Naive thymus-derived CD8-positive, alpha-beta T cell (primary cell): ENCODE measurements around the gene THEM5. TPM values are rescaled to one million over a fixed set of nuclear protein-coding genes. Genes with fewer than 3 reads are reported as not detected.
"Not testable (repeated sequence)": the region's sequence is repeated elsewhere in the genome, so short reads cannot be mapped to it uniquely, and the experiment has no call there.

ENCODE experiments used
- ATAC-seq, 2 donors: fragments of 150-1000 bp; cut with Tn5 transposase in 1 of 2; sonication (Bioruptor Pico), chemical (Tn5 transposase) in 1 of 2; 1 replicate in 1 of 2; 2 replicates in 1 of 2; pipeline ENCODE4 v1.10.0; 2021; ENCODE audit warnings: mild to moderate bottlenecking in 2 of 2, moderate library complexity in 2 of 2
- POLR2A ChIA-PET: fragments of 350-600 bp; sonication (Branson Sonifier 250); formaldehyde crosslinking; loops from one replicate; lab custom pipeline; 2021; ENCODE audit warnings: antibody characterized with exemption; lab: Charles Lee
- DNase-seq, 10 donors: peaks; one replicate each; pipeline versions ENCODE4 v3.0.0 to v3.0.0-alpha.2; 2020 to 2022
- H3K27ac Mint-ChIP-seq, 10 donors: one replicate each; pipeline ENCODE4 v1.8.0; 2020 to 2022; ENCODE audit warnings: mild to moderate bottlenecking in 10 of 10, mixed read lengths in 10 of 10, moderate library complexity in 4 of 10, inconsistent platforms in 1 of 10
- H3K27me3 Mint-ChIP-seq, 5 donors: one replicate each; pipeline ENCODE4 v1.8.0; 2021 to 2022; ENCODE audit warnings: mixed read lengths in 5 of 5
- H3K36me3 Mint-ChIP-seq, 3 donors: one replicate each; pipeline ENCODE4 v1.8.0; 2020 to 2022; ENCODE audit warnings: mixed read lengths in 3 of 3, mild to moderate bottlenecking in 2 of 3, inconsistent platforms in 1 of 3
- H3K4me1 Mint-ChIP-seq, 4 donors: one replicate each; pipeline ENCODE4 v1.8.0; 2021 to 2022; ENCODE audit warnings: mixed read lengths in 4 of 4
- H3K4me3 Mint-ChIP-seq, 10 donors: one replicate each; pipeline ENCODE4 v1.8.0; 2020 to 2022; ENCODE audit warnings: mild to moderate bottlenecking in 10 of 10, mixed read lengths in 10 of 10, moderate library complexity in 6 of 10, inconsistent platforms in 1 of 10
- H3K9me3 Mint-ChIP-seq, 9 donors: one replicate each; pipeline ENCODE4 v1.8.0; 2020 to 2022; ENCODE audit warnings: mixed read lengths in 9 of 9, mild to moderate bottlenecking in 3 of 9, inconsistent platforms in 1 of 9, moderate library complexity in 1 of 9
- polyA plus RNA-seq, 3 donors: library from polyadenylated mRNA; unstranded; fragments of 300-500 nt; fragmentation: Illumina TruSeq; gene quantifications; one replicate each; pipeline ENCODE4 v1.2.3, GENCODE V29; 2021
- total RNA-seq, 8 experiments: library from RNA in 2 of 8; stranded (reverse) in 2 of 8; gene quantifications; one replicate each; pipeline ENCODE4 v1.2.3 and lab custom pipeline; 2021 to 2026

THEM5 gene
- total RNA-seq (not detected), polyA plus RNA-seq (not detected), total RNA-seq (lab: John Stamatoyannopoulos, UW) (0 to 0.07 (median 0) reads per million in 6 experiments)

DNA sequence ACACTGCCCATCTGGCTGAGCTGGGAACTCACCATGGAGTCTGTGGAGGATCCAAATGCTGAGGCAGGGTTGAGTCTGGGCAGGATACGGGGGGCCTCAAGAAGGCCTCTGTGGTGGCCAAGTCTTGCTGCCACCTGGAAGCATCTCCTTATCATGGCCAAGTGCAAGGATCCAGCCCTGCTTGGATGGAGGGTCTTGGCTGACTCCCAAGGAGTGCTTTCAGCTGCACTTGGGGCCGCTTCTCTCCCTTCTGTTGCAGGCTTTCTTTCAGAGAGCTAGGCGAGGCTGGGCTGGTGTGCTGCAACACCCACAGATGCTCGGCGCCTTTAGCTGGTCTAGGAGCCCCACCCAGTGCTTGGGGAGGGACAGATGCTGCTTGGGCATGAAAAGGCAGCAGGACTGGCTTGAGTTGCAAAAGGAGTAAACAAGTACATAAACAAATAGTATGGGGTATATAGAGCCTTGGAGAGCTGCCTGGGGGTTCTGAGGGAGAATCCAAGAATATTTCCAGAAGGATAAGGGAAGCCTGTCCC lies at the start of gene THEM5:
THEM5 (minus strand) TSS at position 302 of the 533 bp plus-strand sequence; CDS start at position 155, 147 bp downstream.
- POLR2A ChIA-PET: interaction anchor here (0.7 kb wide), 1 partner anchor 148 kb away, joined by 7 read pairs; no protein-coding TSS in a partner anchor
- Mint-ChIP-seq H3K4me1 (peaks cover 0 to 8% (median 1%) of the 10 kb centered on the region in 4 donors), H3K27ac (peak within 1 kb of the TSS in 2 of 10 donors; percentile 18 to 39), H3K36me3 (no peaks in the 10 kb centered on the region), H3K27me3 (peaks cover 0 to 2% (median 0%) of the 10 kb centered on the region in 5 donors), H3K4me3 (no peak within 1 kb of the TSS), H3K9me3 (no peaks in the 10 kb centered on the region)
- ATAC-seq (peak in 1 of 2 donors; percentile 51), DNase-seq (peak in 1 of 10 donors; percentile 23)

- H3K27me3 Mint-ChIP-seq: no peaks in the 10 kb centered on the region
- peaks cover 26 to 50% (median 40%) of the 10 kb centered on the region in 3 donors for H3K36me3 Mint-ChIP-seq
- peak overlapping the region in 1 of 10 donors; percentile 7 for H3K4me3 Mint-ChIP-seq
- H3K4me1 Mint-ChIP-seq: peaks cover 46 to 83% (median 75%) of the 10 kb centered on the region in 4 donors
- H3K27ac Mint-ChIP-seq: peak overlapping the region in 6 of 10 donors; percentile 4 to 96 (median 42)
- peaks cover 6 to 52% (median 24%) of the 10 kb centered on the region in 9 donors for H3K9me3 Mint-ChIP-seq
- POLR2A ChIA-PET: interaction anchor here (0.7 kb wide), 1 partner anchor 80 kb away, joined by 3 read pairs; no protein-coding TSS in a partner anchor
- no peak for ATAC-seq
- DNase-seq: no peak
These were observed 49.3 kb upstream of the THEM5 start for GRCh38 chr1:151902858-151903257.

DNA sequence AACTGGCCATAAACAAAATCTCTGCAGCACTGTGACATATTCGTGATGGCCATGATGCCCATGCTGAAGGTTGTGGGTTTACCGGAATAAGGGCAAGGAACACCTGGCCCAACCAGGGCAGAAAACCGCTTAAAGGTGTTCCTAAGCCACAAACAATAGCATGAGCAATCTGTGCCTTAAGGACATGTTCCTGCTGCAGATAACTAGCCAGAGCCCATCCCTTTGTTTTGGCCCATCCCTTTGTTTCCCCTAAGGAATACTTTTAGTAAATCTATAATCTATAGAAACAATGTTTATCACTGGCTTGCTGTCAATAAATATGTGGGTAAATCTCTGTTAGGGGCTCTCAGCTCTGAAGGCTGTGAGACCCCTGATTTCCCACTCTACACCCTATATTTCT lies 47.3 kb upstream of the THEM5 start:
- H3K27me3 Mint-ChIP-seq, DNase-seq, ATAC-seq: not testable (repeated sequence)
- H3K36me3 Mint-ChIP-seq: peaks cover 18 to 37% (median 37%) of the 10 kb centered on the region in 3 donors
- H3K4me3 Mint-ChIP-seq: peak overlapping the region in 4 of 10 donors; percentile 28 to 77 (median 46)
- H3K27ac Mint-ChIP-seq: peak overlapping the region in 8 of 10 donors; percentile 29 to 97 (median 76)
- peaks cover 6 to 46% (median 24%) of the 10 kb centered on the region in 9 donors for H3K9me3 Mint-ChIP-seq
- POLR2A ChIA-PET: interaction anchor here (11.8 kb wide), 1 partner anchor 8 kb away, joined by 189 read pairs; the partner anchor contains the start of gene THEM4
- H3K4me1 Mint-ChIP-seq: peaks cover 55 to 82% (median 80%) of the 10 kb centered on the region in 4 donors

GRCh38 chr1:151898519-151898991 lies 45.0 kb upstream of the THEM5 start:
- Mint-ChIP-seq H3K27me3 (no peaks in the 10 kb centered on the region), H3K4me3 (peak overlapping the region; percentile 71 to 87 (median 80)), H3K36me3 (peaks cover 25 to 55% (median 46%) of the 10 kb centered on the region in 3 donors), H3K27ac (peak overlapping the region; percentile 93 to 98 (median 96)), H3K9me3 (peaks cover 6 to 41% (median 24%) of the 10 kb centered on the region in 9 donors), H3K4me1 (peaks cover 44 to 73% (median 67%) of the 10 kb centered on the region in 4 donors)
- DNase-seq: peak; percentile 10 to 84 (median 64)
- POLR2A ChIA-PET: interaction anchor here (0.7 to 11.8 kb wide), 13 partner anchors 10 to 149 kb away, joined by 3 to 189 read pairs (median 5); partner anchors contain the start of genes MRPL9, S100A10 and THEM4
- ATAC-seq: peak; percentile 88 to 94

GRCh38 chr1:151897991-151898431 lies 44.5 kb upstream of the THEM5 start:
- Mint-ChIP-seq H3K4me3 (peak overlapping the region; percentile 71 to 87 (median 80)), H3K36me3 (peaks cover 27 to 58% (median 50%) of the 10 kb centered on the region in 3 donors), H3K27ac (peak overlapping the region; percentile 93 to 98 (median 96)), H3K27me3 (no peaks in the 10 kb centered on the region), H3K4me1 (peaks cover 42 to 73% (median 68%) of the 10 kb centered on the region in 4 donors), H3K9me3 (peaks cover 6 to 41% (median 21%) of the 10 kb centered on the region in 9 donors)
- DNase-seq: peak in 2 of 10 donors; percentile 2 to 11
- POLR2A ChIA-PET: interaction anchor here (0.7 to 11.8 kb wide), 13 partner anchors 10 to 149 kb away, joined by 3 to 189 read pairs (median 4); partner anchors contain the start of genes C2CD4D, MRPL9, S100A10 and THEM4
- peak; percentile 6 to 17 for ATAC-seq

DNA sequence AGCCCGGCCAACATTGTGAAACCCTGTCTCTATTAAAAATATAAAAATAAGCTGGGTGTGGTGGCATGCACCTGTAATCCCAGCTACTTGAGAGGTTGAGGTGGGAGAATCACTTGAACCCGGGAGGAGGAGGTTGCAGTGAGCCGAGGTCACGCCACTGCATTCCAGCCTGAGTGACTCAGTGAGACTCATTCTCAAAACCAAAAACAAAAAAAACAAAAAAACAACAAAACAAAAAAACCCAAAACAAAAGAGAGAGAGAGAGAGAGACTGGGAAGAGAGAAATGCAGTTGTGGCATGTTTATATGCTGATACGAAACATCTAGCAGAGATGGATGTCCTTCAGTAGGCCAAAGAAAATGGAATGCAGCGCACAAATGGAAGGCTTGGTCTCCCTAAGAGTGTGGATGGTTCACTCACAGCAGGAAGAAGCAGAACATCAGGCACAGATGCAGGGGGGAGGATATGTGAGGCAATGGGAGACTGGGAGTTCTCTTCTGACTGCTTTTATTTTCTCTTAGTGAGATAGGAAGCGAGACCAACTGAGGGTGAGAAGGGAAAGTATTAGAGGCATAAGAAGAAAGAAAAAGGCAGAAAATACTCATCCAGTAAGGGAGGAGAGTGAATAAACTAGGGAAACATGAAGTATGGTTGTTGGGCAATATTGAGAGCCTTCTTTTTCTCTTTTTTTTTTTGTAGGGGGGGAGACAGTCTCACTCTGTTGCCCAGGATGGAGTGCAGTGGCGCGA lies 39.8 kb upstream of the THEM5 start:
- Mint-ChIP-seq H3K27ac (peak overlapping the region in 9 of 10 donors; percentile 40 to 95 (median 62)), H3K27me3 (no peaks in the 10 kb centered on the region), H3K4me3 (peak overlapping the region in 1 of 10 donors; percentile 24), H3K4me1 (peaks cover 35 to 63% (median 62%) of the 10 kb centered on the region in 4 donors), H3K9me3 (no peaks in the 10 kb centered on the region), H3K36me3 (peaks cover 14 to 67% (median 44%) of the 10 kb centered on the region in 3 donors)
- ATAC-seq: no peak
- DNase-seq: no peak
- POLR2A ChIA-PET: interaction anchor here (11.8 kb wide), 1 partner anchor 15 kb away, joined by 189 read pairs; the partner anchor contains the start of gene THEM4

GRCh38 chr1:151892190-151892589 lies 38.7 kb upstream of the THEM5 start:
- Mint-ChIP-seq H3K4me1 (peaks cover 26 to 51% (median 50%) of the 10 kb centered on the region in 4 donors), H3K27ac (peak overlapping the region; percentile 52 to 92 (median 88)), H3K4me3 (peak overlapping the region in 2 of 10 donors; percentile 1 to 8), H3K27me3 (no peaks in the 10 kb centered on the region), H3K9me3 (no peaks in the 10 kb centered on the region), H3K36me3 (peaks cover 19 to 77% (median 48%) of the 10 kb centered on the region in 3 donors)
- POLR2A ChIA-PET: interaction anchor here (11.8 kb wide), 1 partner anchor 16 kb away, joined by 189 read pairs; the partner anchor contains the start of gene THEM4
- DNase-seq (no peak), ATAC-seq (no peak)

DNA sequence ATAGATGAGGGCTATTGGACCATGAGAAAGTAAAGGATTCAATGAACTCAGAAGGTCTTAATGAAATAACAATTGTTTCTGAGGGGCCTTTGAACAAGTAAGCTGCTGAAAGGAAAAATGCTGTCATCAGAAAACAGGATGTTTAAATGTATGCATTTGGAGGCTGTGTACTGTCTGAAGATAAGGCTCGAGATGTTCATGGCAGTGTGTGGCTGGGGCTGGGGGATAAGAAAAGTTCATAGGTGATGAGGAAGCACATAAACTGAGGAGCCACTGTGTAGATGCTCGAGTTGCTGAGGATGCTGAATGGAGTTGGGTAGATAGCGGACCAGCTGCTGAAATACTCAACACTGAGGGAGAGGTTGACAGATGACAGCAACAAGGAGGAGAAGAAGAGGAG lies 38.0 kb upstream of the THEM5 start:
- H3K9me3 Mint-ChIP-seq: no peaks in the 10 kb centered on the region
- peaks cover 19 to 81% (median 52%) of the 10 kb centered on the region in 3 donors for H3K36me3 Mint-ChIP-seq
- H3K4me3 Mint-ChIP-seq: peak overlapping the region in 5 of 10 donors; percentile 2 to 65 (median 16)
- H3K27me3 Mint-ChIP-seq: no peaks in the 10 kb centered on the region
- POLR2A ChIA-PET: interaction anchor here (11.8 kb wide), 1 partner anchor 17 kb away, joined by 189 read pairs; the partner anchor contains the start of gene THEM4
- peaks cover 22 to 45% (median 43%) of the 10 kb centered on the region in 4 donors for H3K4me1 Mint-ChIP-seq
- DNase-seq (peak in 2 of 10 donors; percentile 7 to 19), ATAC-seq (peak; percentile 40 to 71)
- peak overlapping the region; percentile 52 to 92 (median 85) for H3K27ac Mint-ChIP-seq

- DNase-seq (peak in 3 of 10 donors; percentile 32 to 48 (median 41)), ATAC-seq (peak; percentile 52 to 56)
- Mint-ChIP-seq H3K4me3 (no peak overlapping the region), H3K4me1 (peaks cover 16 to 34% (median 31%) of the 10 kb centered on the region in 4 donors), H3K36me3 (peaks cover 14 to 74% (median 42%) of the 10 kb centered on the region in 3 donors), H3K9me3 (no peaks in the 10 kb centered on the region), H3K27ac (peak overlapping the region in 6 of 10 donors; percentile 8 to 78 (median 44)), H3K27me3 (no peaks in the 10 kb centered on the region)
- POLR2A ChIA-PET: interaction anchor here (1.5 to 2.9 kb wide), 3 partner anchors 9 to 20 kb away, joined by 7 to 10 read pairs (median 8); partner anchors contain the start of gene THEM4
These were observed 35.6 kb upstream of the THEM5 start for GRCh38 chr1:151888972-151889570.

DNA sequence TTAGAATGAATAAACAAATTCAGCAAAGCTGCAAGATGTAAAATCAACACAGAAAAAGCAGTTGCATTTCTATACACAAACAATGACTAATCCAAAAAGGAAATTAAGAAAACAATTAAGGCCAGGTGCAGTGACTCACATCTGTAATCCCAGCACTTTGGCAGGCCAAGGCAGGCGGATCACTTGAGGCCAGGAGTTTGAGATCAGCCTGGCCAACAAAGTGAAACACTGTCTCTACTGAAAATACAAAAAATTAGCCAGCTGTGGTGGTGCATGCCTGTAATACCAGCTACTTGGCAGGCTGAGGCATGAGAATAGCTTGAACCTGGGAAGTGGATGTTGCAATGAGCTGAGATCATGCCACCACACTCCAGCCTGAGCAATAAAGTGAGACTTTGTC lies 33.5 kb upstream of the THEM5 start:
- POLR2A ChIA-PET: interaction anchor here (2.9 kb wide), 1 partner anchor 11 kb away, joined by 8 read pairs; no protein-coding TSS in a partner anchor
- DNase-seq (no peak), ATAC-seq (no peak)
- no peak overlapping the region for H3K4me3 Mint-ChIP-seq
- no peaks in the 10 kb centered on the region for H3K9me3 Mint-ChIP-seq
- peaks cover 16 to 24% (median 22%) of the 10 kb centered on the region in 4 donors for H3K4me1 Mint-ChIP-seq
- H3K27ac Mint-ChIP-seq: no peak overlapping the region
- no peaks in the 10 kb centered on the region for H3K27me3 Mint-ChIP-seq
- peaks cover 9 to 70% (median 28%) of the 10 kb centered on the region in 3 donors for H3K36me3 Mint-ChIP-seq

GRCh38 chr1:151885479-151885878 lies 32.0 kb upstream of the THEM5 start:
- Mint-ChIP-seq H3K27ac (peak overlapping the region in 1 of 10 donors; percentile 51), H3K9me3 (no peaks in the 10 kb centered on the region), H3K4me1 (peaks cover 6 to 10% (median 9%) of the 10 kb centered on the region in 4 donors), H3K4me3 (no peak overlapping the region), H3K36me3 (peaks cover 9 to 68% (median 16%) of the 10 kb centered on the region in 3 donors), H3K27me3 (no peaks in the 10 kb centered on the region)
- POLR2A ChIA-PET: interaction anchor here (1.0 kb wide), 1 partner anchor 11 kb away, joined by 3 read pairs; no protein-coding TSS in a partner anchor
- DNase-seq (no peak), ATAC-seq (no peak)
